ENCODE data around the gene TSSK6.

TSSK6 gene

GRCh38 chr19:19529783-19530422 is 14.6 kb upstream of the TSSK6 start:
- DNase-seq = no peak

GRCh38 chr19:19528721-19529490 is 13.6 kb upstream of the TSSK6 start, which contains the start of gene YJEFN3:
Gene YJEFN3 (plus strand): TSS chr19:19528911. CDS start chr19:19528933, 22 bp downstream.
- no peak for DNase-seq

- no peak for DNase-seq
Observed at GRCh38 chr19:19527674-19528625, 12.6 kb upstream of the TSSK6 start.

- DNase-seq = no peak
Observed at GRCh38 chr19:19527371-19527656, 12.0 kb upstream of the TSSK6 start.

GRCh38 chr19:19526581-19527370 is 11.4 kb upstream of the TSSK6 start:
- no peak for DNase-seq

- no peak for DNase-seq
Observed at GRCh38 chr19:19525611-19526380, 10.4 kb upstream of the TSSK6 start.

GRCh38 chr19:19524053-19524452 is 8.7 kb upstream of the TSSK6 start:
- DNase-seq = no peak

GRCh38 chr19:19523177-19523576 is 7.8 kb upstream of the TSSK6 start:
- no peak for DNase-seq

- no peak for DNase-seq
Observed at GRCh38 chr19:19520989-19521388, 5.6 kb upstream of the TSSK6 start.

GRCh38 chr19:19517235-19517619 is 1.9 kb upstream of the TSSK6 start:
- DNase-seq = no peak

- DNase-seq = peak; percentile 87 to 96 (median 92)
Observed at GRCh38 chr19:19515642-19516519, 533 bp upstream of the TSSK6 start, which contains the start of gene NDUFA13. Gene NDUFA13 (plus strand): TSS chr19:19516225. CDS start chr19:19516239, 14 bp downstream.

- peak in 1 of 4 experiments; percentile 13 for DNase-seq
Observed at GRCh38 chr19:19514215-19514657, 1.1 kb downstream of the TSSK6 start.

- DNase-seq = no peak
Observed at GRCh38 chr19:19513682-19514081, 1.7 kb downstream of the TSSK6 start.

GRCh38 chr19:19510432-19510831 is 4.9 kb downstream of the TSSK6 start:
- DNase-seq = no peak

- DNase-seq = no peak
Observed at GRCh38 chr19:19508217-19508616, 7.1 kb downstream of the TSSK6 start.

GRCh38 chr19:19507354-19507753 is 8.0 kb downstream of the TSSK6 start:
- DNase-seq = no peak

- DNase-seq = no peak
Observed at GRCh38 chr19:19506592-19506991, 8.8 kb downstream of the TSSK6 start.

GRCh38 chr19:19505669-19506326 is 9.6 kb downstream of the TSSK6 start:
- DNase-seq = no peak

- DNase-seq = no peak
Observed at GRCh38 chr19:19504754-19505668, 10.3 kb downstream of the TSSK6 start.
